ENCODE results near the gene ATP8A2. TPM values are rescaled to one million over a fixed set of nuclear protein-coding genes. Genes with fewer than 3 reads are reported as not detected.

ATP8A2 gene
- total and polyA plus RNA-seq, 2 of the 8 experiments (the other 6 are each of a cell fraction or from before 2014, with no cell fraction given): 2.4 to 8.3 TPM

DNA sequence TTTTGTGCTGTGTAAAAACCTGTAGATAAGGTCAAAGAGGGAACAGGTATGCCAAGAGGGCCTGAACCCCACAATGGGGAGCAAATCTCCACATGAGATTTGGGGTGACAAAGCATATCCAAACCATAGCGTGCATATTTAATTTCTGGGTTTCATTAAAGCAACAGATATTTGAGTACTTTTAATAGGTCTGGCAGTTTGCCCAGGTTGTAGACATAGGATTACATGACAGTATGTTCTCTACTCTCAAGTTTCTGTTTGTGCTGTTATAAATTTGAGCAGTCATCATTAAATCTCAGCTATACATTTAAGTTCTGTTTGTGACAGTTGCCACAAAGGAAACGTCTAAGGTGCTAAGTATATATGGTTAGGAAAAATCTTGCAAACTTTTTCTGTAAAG, 236.4 kb downstream of the ATP8A2 start (continued):
- TF ChIP-seq SIRT6 (IDR thresholded peaks at IDR 0.05; ENCODE audit: low read length): no peak
- TF ChIP-seq PHF8 (conservative IDR thresholded peaks at IDR 0.05; ENCODE audit: low read depth, low read length): no peak

Data from H1 (cell line).